Measurements from ENCODE around the gene PODNL1.

GRCh38 chr19:13981988-13982501, 43.8 kb upstream of the PODNL1 start:
- no peak for TF ChIP-seq TSHZ1 (tag by site-specific recombination; IDR thresholded peaks at IDR 0.05; ENCODE audit: borderline replicate concordance)
- TF ChIP-seq CTCF (tag by site-specific recombination; IDR thresholded peaks at IDR 0.05) = no peak
- TF ChIP-seq ZNF391 (tag by site-specific recombination; IDR thresholded peaks at IDR 0.05; ENCODE audit: borderline replicate concordance, low read depth) = no peak
- TF ChIP-seq ZNF324 (tag by site-specific recombination; IDR thresholded peaks at IDR 0.05) = no peak
- no peak for TF ChIP-seq ZNF114 (tag by site-specific recombination; IDR thresholded peaks at IDR 0.05)
- no peak for TF ChIP-seq PRDM1 (tag by site-specific recombination; IDR thresholded peaks at IDR 0.05)
- no peak for TF ChIP-seq ZSCAN18 (tag by site-specific recombination; IDR thresholded peaks at IDR 0.05)
- no peak for TF ChIP-seq KLF1 (tag by site-specific recombination; IDR thresholded peaks at IDR 0.05)
- TF ChIP-seq ZNF488 (tag by site-specific recombination; IDR thresholded peaks at IDR 0.05) = no peak
- no peak for TF ChIP-seq ZNF221 (tag by site-specific recombination; IDR thresholded peaks at IDR 0.05; ENCODE audit: borderline replicate concordance)
- no peak for TF ChIP-seq ZFP41 (tag by site-specific recombination; IDR thresholded peaks at IDR 0.05; ENCODE audit: borderline replicate concordance)

All from HEK293 (cell line).